Stimulated activated CD4-positive, alpha-beta T cell treated with anti-CD3 and anti-CD28 coated beads, Interleukin-12 subunit alpha, Interleukin-12 subunit beta, amount 100 ng/mL, for 48 hours (primary cell): ENCODE measurements around the gene TSC22D4.
"Not testable (repeated sequence)": the region's sequence is repeated elsewhere in the genome, so short reads cannot be mapped to it uniquely, and the experiment has no call there.

ENCODE experiments used
- DNase-seq, 3 donors: peaks; one replicate each; pipeline ENCODE4 v3.0.0-alpha.2; 2020; ENCODE audit warnings: low read depth in 2 of 3, low spot score in 1 of 3

TSC22D4 gene

DNA sequence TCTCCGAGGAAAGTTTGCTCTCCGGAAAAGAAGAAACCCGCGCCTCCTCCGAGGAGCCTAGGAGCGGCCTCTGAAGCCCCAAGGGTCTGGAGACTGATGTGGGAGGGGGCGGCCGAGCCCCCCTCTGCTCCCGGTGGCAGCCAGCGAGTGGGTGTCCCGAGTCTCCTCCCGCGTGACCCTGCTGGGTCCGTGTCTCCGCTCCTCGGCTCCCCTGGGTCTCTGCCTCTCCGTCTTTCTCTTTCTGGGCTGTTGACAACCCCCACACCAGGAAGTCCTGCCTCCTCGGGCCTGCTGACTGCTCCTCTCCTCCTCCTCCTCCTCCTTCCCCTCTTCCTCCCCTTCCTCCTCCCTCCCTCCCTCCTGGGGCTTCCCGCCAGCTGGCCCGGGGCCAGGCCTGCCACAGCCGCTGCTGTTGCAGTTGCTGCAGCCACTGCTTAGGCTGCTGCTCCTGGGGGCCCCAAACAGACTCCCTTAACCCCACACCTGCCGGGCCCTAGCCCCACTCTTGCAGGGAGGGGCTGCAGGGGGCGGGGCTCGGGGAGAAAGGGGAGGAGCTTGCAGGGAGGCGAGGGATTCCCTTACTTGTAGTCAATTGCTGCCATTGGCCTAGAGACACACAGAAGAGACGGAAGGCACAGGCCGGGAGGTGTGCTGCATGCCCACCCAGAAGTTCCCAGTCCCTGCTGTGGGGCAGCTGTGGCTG lies at the start of gene TSC22D4:
Gene TSC22D4, minus strand, starts transcription at position 257 of the 703 bp plus-strand sequence. CDS start 1,176 bp downstream, outside the sequence.
- DNase-seq, result peak; percentile 81 to 93 (median 85)

DNA sequence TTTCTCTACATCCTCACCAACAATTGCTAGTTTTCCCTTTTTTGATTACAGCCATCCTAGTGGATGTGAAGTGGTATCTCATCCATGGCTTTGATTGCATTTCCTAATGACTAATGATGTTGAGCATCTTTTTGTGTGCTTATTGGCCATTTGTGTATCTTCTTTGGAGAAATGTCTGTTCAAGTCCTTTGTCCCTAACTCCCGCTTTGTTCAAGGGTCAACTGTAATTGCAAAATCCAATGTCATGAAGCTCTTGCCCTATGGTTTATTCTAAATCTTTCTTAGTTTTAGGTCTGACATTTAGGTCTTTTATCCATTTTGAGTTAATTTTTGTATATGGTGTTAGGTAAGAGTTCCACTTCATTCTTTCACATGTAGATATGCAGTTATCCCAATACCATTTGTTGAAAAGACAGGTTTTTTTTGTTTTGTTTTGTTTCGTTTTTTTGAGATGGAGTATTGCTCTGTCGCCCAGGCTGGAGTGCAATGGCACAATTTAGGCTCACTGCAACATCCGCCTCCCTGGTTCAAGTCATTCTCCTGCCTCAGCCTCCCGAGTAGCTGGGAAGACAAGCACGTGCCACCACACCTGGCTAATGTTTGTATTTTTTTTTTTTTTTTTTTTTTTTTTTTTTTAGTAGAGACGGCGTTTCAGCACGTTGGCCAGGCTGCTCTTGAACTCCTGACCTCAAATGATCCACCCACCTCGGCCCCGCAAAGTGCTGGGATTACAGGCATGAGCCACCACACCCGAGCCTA lies 49.3 kb upstream of the TSC22D4 start:
- not testable (repeated sequence) for DNase-seq

DNA sequence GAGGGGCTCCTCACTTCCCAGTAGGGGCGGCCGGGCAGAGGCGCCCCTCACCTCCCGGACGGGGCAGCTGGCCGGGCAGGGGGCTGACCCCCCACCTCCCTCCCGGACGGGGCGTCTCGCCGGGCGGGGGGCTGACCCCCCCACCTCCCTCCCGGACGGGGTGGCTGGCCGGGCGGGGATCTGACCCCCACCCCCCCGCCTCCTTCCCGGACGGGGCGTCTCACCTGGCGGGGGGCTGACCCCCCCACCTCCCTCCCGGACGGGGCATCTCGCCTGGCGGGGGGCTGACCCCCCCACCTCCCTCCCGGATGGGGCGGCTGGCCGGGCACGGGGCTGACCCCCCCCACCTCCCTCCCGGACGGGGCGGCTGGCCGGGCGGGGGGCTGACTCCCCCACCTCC lies 44.2 kb upstream of the TSC22D4 start:
- DNase-seq, result not testable (repeated sequence)

DNA sequence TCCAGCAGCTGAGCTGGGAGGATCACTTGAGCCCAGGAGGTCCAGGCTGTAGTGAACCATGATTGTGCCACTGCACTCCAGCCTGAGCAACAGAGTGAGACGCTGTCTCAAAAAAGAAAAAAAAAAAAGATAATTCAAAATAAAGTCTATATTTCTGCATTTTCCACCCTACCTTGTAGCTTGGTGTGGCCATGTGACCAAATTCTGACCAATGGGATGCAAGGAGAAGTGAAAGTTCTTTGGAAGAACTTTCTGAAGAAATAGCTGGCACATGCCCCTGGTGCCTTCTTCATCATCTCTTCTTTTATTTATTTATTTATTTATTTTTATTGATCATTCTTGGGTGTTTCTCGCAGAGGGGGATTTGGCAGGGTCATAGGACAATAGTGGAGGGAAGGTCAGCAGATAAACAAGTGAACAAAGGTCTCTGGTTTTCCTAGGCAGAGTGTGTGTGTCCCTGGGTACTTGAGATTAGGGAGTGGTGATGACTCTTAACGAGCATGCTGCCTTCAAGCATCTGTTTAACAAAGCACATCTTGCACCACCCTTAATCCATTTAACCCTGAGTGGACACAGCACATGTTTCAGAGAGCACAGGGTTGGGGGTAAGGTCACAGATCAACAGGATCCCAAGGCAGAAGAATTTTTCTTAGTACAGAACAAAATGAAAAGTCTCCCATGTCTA lies 43.0 kb upstream of the TSC22D4 start:
- not testable (repeated sequence) for DNase-seq

DNA sequence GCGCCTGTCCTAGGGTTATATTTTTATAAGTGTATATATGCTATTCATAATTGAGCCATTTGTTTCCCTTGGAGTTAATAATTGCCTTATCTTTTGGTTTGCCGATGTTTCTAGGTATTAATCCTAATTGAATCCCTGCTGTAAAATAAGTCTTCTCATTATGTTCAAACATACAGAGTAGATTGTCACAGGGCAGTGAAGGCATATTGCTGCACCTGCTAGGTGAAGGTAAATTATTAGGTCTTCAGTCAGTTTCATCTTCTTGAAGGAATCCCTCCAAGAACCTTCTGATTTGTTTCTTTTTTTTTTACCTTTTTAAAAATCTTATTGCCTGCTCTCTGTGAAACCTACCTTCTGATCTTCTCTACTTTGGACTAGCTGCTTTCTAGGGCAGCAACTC lies 42.1 kb upstream of the TSC22D4 start:
- no peak for DNase-seq

DNA sequence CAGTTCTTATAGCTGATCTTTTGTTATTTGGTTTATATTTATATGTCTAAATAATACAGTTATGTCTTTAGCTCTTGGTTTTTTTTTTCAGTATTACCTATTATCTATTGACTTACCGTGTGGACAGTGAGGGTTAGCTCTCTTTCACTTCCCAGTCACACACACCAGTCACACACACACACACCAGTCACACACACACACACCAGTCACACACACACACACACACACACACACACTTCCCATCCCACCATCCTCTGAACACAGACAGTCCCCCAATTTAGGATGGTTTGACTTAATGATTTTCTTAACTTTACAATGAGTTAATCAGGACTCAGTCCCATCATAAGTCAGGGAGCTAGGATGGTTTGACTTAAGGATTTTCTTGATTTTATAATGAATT lies 41.1 kb upstream of the TSC22D4 start:
- no peak for DNase-seq

DNA sequence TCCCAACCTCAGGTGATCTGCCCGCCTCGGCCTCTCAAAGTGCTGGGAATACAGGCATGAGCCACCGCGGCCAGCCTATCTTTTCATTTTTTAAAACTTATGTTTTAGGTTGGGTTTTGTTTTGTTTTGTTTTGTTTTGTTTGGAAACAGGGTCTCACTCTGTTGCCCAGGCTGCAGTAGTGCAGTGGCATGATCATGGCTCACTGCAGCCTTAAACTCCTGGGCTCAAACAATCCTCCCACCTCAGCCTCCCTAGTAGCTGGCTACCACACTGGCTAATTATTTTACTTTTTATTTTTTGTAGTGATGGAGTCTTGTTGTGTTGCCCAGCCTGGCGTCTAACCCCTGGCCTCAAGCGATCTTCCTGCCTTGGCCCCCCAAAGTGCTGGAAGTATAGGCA lies 40.6 kb upstream of the TSC22D4 start:
- DNase-seq, result no peak

DNA sequence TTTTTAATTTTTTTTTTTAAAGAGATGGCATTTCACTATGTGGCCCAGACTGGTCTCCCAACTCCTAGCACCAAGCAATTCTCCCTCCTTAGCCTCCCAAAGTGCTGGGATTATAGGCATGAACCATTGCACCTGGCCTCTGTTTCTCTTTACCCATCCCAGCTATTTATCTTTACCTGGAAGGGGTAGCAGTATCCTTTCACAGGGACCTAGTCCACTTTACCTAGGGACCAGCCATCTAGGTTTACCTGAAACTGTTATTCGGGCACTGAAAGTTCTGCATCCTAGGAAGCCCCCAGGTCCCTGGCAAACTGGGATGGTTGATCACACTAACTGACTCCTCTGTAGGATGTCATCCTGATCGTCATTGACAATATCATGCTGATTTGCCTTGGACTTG lies 38.3 kb upstream of the TSC22D4 start:
- no peak for DNase-seq

DNA sequence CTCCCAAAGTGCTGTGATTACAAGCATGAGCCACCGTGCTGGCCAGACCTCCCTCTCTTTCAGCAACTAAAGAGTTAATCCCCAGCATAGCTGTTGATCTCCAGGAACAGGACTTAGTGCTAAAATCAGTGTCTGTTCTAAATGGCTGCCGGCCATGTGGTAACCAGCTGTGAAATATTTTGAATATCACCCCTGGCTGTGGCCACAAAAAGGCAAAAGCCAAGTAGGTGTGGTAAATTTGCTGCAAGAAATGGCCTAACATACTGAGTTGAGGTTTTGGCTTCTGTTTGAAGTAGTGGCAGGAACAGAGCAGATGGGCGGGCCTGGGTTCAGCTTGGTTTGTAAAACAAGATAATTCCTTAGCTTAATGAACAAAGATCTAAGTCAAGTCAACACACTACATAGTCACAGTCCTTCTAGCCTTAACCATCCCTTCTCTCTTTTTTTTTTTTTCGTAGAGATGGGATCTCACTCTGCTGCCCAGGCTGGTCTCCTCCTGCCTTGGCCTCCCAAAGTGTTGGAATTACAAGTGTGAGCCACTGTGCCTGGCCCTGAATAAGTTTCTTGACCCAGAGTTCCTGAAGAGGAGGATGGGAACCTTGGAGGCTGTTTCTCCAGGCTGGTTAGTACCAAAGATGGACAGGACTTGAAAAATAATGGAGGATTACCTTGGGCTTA lies 37.3 kb upstream of the TSC22D4 start:
- DNase-seq, result no peak

DNA sequence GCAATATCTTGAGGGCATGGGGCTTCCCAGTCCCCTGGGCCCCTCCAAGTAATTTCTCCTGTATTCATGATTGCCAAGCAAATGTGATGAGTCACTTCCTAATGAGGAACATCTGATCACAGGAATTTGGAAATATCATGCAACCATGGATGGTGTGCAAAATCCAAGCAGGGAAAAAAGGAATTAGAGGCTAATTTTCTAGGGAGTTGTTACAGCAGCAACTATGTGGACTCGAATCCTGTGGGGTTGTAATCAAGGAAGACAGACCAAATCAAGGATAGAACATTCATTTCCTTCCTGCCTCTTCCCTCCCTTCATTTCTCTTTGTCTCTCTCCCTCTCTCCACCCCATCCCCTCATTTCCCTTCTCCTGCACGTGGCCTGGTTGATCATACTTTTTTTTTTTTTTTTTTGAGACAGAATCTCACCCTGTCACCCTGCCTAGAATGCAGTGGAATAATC lies 36.1 kb upstream of the TSC22D4 start:
- DNase-seq, result no peak

DNA sequence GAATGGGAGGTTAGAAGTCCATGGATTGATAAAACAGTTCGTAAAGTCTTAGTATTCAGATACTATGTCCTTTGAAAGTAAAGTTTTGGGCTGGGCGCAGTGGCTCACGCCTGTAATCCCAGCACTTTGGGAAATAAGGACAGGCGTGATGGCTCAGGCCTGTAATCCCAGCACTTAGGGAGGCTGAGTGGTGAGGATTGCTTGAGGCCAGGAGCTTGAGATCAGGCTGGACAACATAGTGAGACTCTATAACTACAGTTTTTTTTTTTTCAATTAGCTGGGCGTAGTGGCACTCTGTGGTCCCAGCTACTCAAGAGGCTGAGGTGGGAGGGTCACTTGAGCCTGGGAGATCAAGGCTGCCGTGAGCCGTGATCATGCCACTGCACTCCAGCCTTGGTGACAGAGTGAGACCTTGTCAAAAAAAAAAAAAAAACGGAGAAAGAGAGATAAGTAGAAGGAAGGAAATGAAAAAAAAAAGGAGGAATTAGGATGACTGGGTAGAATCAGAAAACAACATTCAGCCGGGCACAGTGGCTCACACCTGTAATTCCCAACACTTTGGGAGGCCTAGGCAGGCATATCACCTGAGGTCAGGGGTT lies 34.3 kb upstream of the TSC22D4 start:
- no peak for DNase-seq

DNA sequence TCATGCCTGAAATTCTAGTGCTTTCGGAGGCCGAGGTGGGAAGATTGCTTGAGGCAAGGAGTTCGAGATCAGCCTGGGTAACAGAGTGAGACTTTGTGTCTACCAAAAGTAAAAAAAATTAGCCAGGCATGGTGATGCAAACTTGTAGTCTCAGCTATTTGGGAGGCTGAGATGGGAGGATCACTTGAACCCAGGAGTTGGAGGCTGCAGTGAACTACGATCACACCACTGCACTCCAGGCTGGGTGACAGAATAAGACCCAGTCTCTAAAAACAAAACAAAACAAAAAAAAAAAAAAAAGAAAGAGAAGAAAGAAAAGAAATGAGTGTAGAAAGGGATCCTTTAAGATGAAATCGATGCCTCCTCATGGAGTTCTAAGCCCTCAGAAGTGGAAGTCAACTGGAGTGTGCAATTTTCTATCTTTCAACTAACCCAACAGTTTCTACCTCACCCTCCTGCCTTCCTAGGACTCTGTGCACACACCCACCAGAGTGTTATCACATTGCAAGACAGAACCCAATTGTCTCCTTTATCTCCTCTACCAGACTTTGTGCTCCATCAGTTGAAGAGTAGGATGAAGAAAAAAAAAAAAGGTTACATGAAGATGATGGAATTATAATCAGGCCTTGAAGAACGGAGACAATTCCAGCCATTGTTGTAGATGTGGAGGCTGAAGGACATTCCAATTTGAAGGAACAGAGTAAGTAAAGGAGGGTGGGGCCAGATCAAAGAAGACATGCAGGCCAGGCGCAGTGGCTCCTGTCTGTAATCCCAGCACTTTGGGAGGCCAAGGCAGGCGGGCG lies 31.6 kb upstream of the TSC22D4 start:
- no peak for DNase-seq

DNA sequence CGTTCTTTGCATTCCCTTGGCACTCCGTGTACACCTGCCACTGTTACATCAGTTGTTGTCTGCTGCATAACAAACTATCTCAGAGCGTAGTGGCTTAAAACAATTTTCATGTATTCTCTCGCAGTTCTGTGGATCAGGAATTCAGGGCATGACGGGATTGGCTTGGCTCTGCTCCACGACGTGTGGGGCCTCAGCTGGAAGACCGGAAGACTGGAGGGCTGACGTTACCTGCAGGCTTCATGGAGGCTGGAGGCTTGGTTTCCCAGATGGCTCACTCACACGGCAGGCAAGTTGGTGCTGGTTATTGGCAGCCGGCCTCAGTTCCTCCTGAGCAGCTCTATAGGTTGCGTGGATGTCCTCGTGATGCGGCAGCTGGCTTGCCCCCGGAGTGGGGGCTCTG lies 30.2 kb upstream of the TSC22D4 start:
- no peak for DNase-seq

DNA sequence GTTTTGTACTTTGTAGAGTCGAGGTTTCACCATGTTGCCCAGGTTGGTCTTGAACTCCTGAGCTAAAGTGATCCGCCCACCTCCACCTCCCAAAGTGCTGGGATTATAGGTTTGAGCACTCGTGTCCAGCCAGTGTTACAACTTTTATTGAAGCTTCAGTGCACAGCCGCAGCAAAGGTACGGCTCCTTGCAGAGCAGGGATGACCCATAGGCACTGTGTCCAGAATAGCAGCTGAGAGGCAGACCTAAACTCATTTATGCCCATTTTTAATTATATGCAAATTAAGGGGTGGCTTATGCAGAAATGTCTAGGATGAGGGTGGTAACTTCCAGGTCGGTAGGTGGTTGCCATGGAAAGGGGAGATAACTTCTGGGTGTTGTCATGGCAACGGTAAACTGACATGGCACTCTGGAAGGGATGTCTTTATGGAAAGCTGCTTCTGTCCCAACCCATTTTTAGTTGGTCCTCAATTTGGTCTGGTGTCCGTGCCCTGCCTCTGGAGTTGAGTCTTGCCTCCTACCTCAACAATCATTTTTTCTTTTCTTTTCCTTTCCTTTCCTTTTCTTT lies 27.4 kb upstream of the TSC22D4 start:
- no peak for DNase-seq

DNA sequence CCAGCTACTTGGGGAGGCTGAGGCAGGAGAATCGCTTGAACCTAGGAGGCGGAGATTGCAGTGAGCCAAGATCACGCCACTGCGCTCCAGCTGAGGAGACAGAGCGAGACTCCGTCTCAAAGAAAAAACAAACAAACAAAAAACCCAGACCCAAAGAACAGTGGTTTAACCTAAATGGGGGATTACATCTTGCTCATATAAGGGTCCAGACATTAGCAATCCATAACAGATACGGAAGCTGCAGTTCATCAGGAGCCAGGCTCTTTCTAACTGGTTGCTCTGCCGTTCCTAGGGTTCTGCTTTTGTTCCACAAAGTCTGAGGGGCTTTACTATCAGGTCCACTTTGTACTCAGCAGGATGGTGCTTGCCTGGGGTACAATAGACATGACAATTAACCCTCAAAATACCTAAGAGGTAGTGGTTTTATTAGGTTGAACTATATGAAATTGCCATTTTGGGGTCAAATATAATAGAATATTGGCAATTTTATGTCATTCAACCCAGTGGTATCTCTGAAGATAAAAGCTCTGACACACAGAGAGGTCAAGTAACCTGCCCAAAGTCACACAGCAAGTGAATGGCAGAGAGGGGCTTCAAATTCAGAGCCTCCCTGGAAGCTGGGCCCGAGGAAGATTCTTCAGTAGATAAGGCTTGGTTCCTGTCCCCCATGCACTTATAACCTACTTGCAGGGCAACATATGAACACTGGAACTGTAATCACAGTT lies 26.0 kb upstream of the TSC22D4 start:
- no peak for DNase-seq

DNA sequence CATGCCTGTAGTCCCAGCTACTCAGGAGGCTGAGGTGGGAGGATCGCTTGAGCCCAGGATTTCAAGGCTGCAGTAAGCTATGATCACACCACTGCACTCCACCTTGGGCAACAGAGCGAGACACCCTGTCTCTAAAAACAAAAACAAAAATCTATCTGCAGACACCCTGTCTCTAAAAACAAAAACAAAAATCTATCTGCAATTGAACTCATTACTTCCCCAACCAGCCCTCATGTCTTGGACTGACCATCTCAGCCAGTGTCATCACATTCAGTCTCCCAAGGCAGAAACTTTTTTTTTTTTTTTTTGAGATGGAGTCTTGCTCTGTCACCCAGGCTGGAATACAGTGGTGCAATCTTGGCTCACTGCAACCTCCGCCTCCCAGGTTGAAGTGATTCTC lies 25.0 kb upstream of the TSC22D4 start:
- DNase-seq, result not testable (repeated sequence)

DNA sequence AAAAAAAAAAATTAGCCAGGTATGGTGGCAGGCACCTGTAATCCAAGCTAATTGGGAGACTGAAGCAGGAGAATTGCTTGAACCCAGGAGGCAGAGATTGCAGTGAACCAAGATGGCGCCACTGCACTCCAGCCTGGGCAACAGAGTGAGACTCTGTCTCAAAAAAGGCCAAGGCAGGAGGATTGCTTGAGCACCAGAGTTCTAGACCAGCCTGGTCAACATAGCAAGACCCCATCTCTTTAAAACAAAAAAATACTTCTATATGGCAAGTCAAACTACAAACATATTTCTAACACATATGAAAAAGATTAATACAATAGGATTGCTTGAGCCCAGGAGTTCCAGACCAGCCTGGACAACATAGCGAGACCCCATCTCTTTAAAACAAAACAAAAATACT lies 21.7 kb upstream of the TSC22D4 start:
- DNase-seq, result not testable (repeated sequence)

DNA sequence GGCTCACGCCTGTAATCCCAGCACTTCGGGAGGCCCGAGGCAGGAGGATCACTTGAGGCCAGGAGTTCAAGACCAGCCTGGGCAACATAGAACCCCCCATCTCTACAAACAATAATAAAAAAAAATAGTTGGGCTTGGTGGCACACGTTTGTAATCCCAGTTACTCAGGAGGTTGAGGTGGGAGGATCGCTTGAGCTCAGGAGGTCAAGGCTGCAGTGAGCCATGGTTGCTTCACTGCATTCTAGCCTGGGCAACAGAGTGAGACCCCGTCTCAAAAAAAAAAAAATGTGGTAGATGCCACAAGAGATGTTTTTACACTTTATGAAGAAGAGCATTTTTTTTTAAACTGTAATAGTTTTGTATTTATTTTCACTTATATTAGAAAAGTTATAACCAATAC lies 17.5 kb upstream of the TSC22D4 start:
- DNase-seq, result no peak
